ENCODE measurements around the gene ITGA5.

GRCh38 chr12:54395545-54395944 lies 23.5 kb downstream of the ITGA5 start:
- no peak for TF ChIP-seq CTCF (IDR thresholded peaks at IDR 0.05)
- TF ChIP-seq ZFX (IDR thresholded peaks at IDR 0.05; ENCODE audit: borderline replicate concordance), result no peak
